Astrocyte (in vitro differentiated cells and primary cell): ENCODE data around the gene PLAC8. TPM values are rescaled to one million over a fixed set of nuclear protein-coding genes. Genes with fewer than 3 reads are reported as not detected.

ENCODE experiments used
- DNase-seq: peaks from one replicate; pipeline ENCODE4 v3.0.0-alpha.2; 2010; ENCODE audit warnings: low read depth
- FAIRE-seq: peaks from 2 replicates; lab custom pipeline; 2011; peaks lifted over from hg19 to GRCh38; lab: Jason Lieb, UNC
- H2AFZ ChIP-seq: 2 replicates; pipeline ENCODE4 v1.6.0; 2012; ENCODE audit warnings: low read depth, low read length, inconsistent platforms
- H3K27ac ChIP-seq: 2 replicates; pipeline ENCODE4 v1.5.1; 2011; ENCODE audit warnings: low read depth, low read length, inconsistent platforms
- H3K27me3 ChIP-seq: 2 replicates; pipeline ENCODE4 v1.6.0; 2011; ENCODE audit warnings: low read length, inconsistent platforms; ENCODE audit not compliant: insufficient read depth
- H3K36me3 ChIP-seq: 2 replicates; pipeline ENCODE4 v1.5.1; 2011; ENCODE audit warnings: low read length, inconsistent platforms; ENCODE audit not compliant: insufficient read depth
- H3K4me1 ChIP-seq: 2 replicates; pipeline ENCODE4 v1.5.1; 2011; ENCODE audit warnings: low read length, inconsistent platforms; ENCODE audit not compliant: insufficient read depth
- H3K4me2 ChIP-seq: 2 replicates; pipeline ENCODE4 v1.6.0; 2012; ENCODE audit warnings: low read length, inconsistent platforms
- H3K4me3 ChIP-seq: 2 replicates; pipeline ENCODE4 v1.5.1; 2011; ENCODE audit warnings: low read depth, mild to moderate bottlenecking, low read length, inconsistent platforms; ENCODE audit not compliant: insufficient read depth
- H3K79me2 ChIP-seq: 2 replicates; pipeline ENCODE4 v1.6.0; 2012; ENCODE audit warnings: mild to moderate bottlenecking, low read length, inconsistent platforms; ENCODE audit not compliant: insufficient read depth
- H3K9ac ChIP-seq: 2 replicates; pipeline ENCODE4 v1.6.0; 2012; ENCODE audit warnings: mild to moderate bottlenecking, low read length, inconsistent platforms
- H3K9me3 ChIP-seq: 2 replicates; pipeline ENCODE4 v1.5.1; 2012; ENCODE audit warnings: low read depth, mild to moderate bottlenecking, low read length, inconsistent platforms; ENCODE audit not compliant: insufficient read depth
- H4K20me1 ChIP-seq: 2 replicates; pipeline ENCODE4 v1.6.0; 2012; ENCODE audit warnings: low read length, inconsistent platforms; ENCODE audit not compliant: insufficient read depth
- H3K27ac Mint-ChIP-seq: one replicate; pipeline ENCODE4 v1.8.0; 2021; ENCODE audit warnings: mild to moderate bottlenecking, mixed read lengths; ENCODE audit not compliant: unreplicated experiment
- H3K27me3 Mint-ChIP-seq: one replicate; pipeline ENCODE4 v1.8.0; 2021; ENCODE audit warnings: low read depth, mixed read lengths; ENCODE audit not compliant: unreplicated experiment
- H3K36me3 Mint-ChIP-seq: one replicate; pipeline ENCODE4 v1.8.0; 2021; ENCODE audit warnings: low read depth, mixed read lengths; ENCODE audit not compliant: unreplicated experiment
- H3K4me1 Mint-ChIP-seq: one replicate; pipeline ENCODE4 v1.8.0; 2021; ENCODE audit warnings: low read depth, mixed read lengths; ENCODE audit not compliant: unreplicated experiment
- H3K4me3 Mint-ChIP-seq: one replicate; pipeline ENCODE4 v1.8.0; 2021; ENCODE audit warnings: mild to moderate bottlenecking, moderate library complexity, mixed read lengths; ENCODE audit not compliant: unreplicated experiment
- H3K9me3 Mint-ChIP-seq: one replicate; pipeline ENCODE4 v1.8.0; 2021; ENCODE audit warnings: mild to moderate bottlenecking, mixed read lengths; ENCODE audit not compliant: unreplicated experiment
- EZH2 ChIP-seq: IDR thresholded peaks from 2 replicates; pipeline ENCODE4 v1.6.1; 2012; ENCODE audit warnings: mild to moderate bottlenecking, low read length, inconsistent platforms; ENCODE audit not compliant: insufficient read depth
- total RNA-seq: library from RNA; stranded (reverse); gene quantifications from 2 replicates; pipeline ENCODE4 v1.2.1, GENCODE V29; 2021
- TF ChIP-seq, protein P1 (sequence below): IDR thresholded peaks from 2 replicates; pipeline ENCODE4 v1.5.1; 2011; ENCODE audit warnings: low read depth, mild to moderate bottlenecking, inconsistent platforms, low read length, moderate library complexity; ENCODE audit not compliant: insufficient read depth

PLAC8 gene
- total RNA-seq, 1 donor from 2014 or later = 27.8 TPM

DNA sequence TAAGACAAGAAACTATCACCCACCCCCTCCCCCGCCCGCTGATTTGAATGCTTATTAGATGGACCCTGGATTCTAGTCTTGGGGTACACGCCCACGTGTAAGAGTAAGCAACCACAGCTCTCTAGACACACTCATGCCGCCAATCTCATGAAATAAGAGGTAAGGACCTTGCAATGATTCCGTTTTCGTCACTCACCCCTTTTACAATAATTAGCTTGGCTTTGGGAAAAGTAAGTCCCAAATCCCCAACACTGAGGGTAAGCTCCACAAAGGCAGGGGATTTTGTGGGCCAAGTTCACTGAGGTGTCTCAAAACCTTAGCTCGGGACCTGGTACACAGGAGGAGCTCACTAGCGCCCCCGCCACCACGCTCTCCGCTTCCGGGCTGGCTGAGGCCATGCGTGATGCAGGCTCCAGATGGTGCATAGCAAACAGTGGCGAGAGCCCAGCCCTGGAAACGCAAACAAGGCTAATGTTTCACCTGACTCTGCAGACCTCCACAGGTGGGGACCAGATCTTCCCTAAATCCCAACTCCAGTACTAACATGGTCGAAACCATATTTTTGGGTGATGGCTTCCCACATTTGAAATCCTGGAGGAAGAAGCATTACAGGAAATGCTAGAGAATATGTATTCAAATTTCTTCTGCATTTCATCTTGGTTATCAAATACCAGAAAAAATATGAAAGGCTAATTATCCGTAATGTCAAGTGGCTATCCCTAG, 4.1 kb downstream of the PLAC8 start:
- Histone ChIP-seq H3K36me3 (no peaks in the 10 kb centered on the region), H3K9ac (peak overlapping the region; percentile 58), H3K27me3 (no peaks in the 10 kb centered on the region), H2AFZ (peak overlapping the region; percentile 76), H4K20me1 (no peaks in the 10 kb centered on the region), H3K4me1 (peaks cover 10% of the 10 kb centered on the region), H3K4me2 (peak overlapping the region; percentile 88), H3K79me2 (no peaks in the 10 kb centered on the region), H3K27ac (no peak overlapping the region), H3K4me3 (peak overlapping the region; percentile 67), H3K9me3 (no peaks in the 10 kb centered on the region)
- peaks cover 9% of the 10 kb centered on the region for H3K36me3 Mint-ChIP-seq
- no peaks in the 10 kb centered on the region for H3K27me3 Mint-ChIP-seq
- peaks cover 40% of the 10 kb centered on the region for H3K4me1 Mint-ChIP-seq
- H3K4me3 Mint-ChIP-seq = peak overlapping the region; percentile 81
- no peaks in the 10 kb centered on the region for H3K9me3 Mint-ChIP-seq
- TF ChIP-seq, protein P1, sequence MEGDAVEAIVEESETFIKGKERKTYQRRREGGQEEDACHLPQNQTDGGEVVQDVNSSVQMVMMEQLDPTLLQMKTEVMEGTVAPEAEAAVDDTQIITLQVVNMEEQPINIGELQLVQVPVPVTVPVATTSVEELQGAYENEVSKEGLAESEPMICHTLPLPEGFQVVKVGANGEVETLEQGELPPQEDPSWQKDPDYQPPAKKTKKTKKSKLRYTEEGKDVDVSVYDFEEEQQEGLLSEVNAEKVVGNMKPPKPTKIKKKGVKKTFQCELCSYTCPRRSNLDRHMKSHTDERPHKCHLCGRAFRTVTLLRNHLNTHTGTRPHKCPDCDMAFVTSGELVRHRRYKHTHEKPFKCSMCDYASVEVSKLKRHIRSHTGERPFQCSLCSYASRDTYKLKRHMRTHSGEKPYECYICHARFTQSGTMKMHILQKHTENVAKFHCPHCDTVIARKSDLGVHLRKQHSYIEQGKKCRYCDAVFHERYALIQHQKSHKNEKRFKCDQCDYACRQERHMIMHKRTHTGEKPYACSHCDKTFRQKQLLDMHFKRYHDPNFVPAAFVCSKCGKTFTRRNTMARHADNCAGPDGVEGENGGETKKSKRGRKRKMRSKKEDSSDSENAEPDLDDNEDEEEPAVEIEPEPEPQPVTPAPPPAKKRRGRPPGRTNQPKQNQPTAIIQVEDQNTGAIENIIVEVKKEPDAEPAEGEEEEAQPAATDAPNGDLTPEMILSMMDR = peak; percentile 70
- TF ChIP-seq EZH2 = no peak
- peak overlapping the region; percentile 84 for H3K27ac Mint-ChIP-seq
- FAIRE-seq (no peak), DNase-seq (peak; percentile 65)

DNA sequence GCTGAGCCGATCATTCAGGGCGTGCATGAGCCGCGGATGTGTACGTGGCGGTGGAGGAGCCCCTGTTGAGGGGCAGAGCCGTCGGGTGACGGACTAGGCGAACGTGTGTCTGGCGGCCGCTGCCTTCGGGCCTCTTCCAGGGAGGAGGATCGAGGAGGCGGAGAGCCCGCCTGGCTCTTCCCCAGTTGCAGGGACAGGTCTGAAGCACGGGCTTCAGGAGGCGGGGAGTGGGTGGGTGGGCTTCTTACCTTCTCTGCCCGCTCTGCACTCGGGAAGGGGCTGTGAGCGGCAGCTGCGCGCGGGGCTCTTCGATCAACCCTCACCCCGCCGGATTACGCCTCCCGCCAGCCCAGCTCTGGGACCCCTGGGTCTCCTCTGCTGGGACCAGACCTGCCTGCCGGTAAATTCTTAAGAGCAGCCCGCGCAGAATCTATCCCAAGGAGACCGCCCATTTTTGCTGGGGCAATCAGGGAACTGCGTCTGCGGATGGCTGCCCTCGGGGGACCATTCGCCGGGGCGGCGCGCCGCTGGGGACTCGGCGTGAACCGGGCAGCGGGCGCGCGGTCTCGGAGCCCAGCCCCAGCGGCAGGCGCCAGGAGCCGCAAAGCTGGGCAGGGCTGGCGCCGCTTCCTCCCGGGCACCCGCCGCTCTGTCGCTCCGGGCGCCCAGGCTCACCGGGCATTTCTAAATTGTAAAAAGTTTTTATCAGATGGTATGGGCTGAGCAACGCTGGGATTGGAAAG, 4.9 kb downstream of the PLAC8 start:
- H3K27ac Mint-ChIP-seq = peak overlapping the region; percentile 91
- no peaks in the 10 kb centered on the region for H3K9me3 Mint-ChIP-seq
- no peaks in the 10 kb centered on the region for H3K79me2 ChIP-seq
- H3K4me3 Mint-ChIP-seq = peak overlapping the region; percentile 81
- H3K36me3 Mint-ChIP-seq = peaks cover 14% of the 10 kb centered on the region
- H3K36me3 ChIP-seq = no peaks in the 10 kb centered on the region
- no peaks in the 10 kb centered on the region for H3K27me3 Mint-ChIP-seq
- DNase-seq = no peak
- peak overlapping the region; percentile 88 for H3K4me2 ChIP-seq
- peak overlapping the region; percentile 76 for H2AFZ ChIP-seq
- no peaks in the 10 kb centered on the region for H4K20me1 ChIP-seq
- no peak for FAIRE-seq
- H3K9ac ChIP-seq = peak overlapping the region; percentile 58
- H3K4me1 Mint-ChIP-seq = peaks cover 34% of the 10 kb centered on the region
- TF ChIP-seq, protein P1 = no peak
- peaks cover 4% of the 10 kb centered on the region for H3K4me1 ChIP-seq
- H3K27ac ChIP-seq = no peak overlapping the region
- no peaks in the 10 kb centered on the region for H3K27me3 ChIP-seq
- H3K9me3 ChIP-seq = no peaks in the 10 kb centered on the region
- H3K4me3 ChIP-seq = peak overlapping the region; percentile 67
